Measurements from ENCODE around the gene MMP14.
"Not testable (repeated sequence)": the region's sequence is repeated elsewhere in the genome, so short reads cannot be mapped to it uniquely, and the experiment has no call there.

Gene MMP14

DNA sequence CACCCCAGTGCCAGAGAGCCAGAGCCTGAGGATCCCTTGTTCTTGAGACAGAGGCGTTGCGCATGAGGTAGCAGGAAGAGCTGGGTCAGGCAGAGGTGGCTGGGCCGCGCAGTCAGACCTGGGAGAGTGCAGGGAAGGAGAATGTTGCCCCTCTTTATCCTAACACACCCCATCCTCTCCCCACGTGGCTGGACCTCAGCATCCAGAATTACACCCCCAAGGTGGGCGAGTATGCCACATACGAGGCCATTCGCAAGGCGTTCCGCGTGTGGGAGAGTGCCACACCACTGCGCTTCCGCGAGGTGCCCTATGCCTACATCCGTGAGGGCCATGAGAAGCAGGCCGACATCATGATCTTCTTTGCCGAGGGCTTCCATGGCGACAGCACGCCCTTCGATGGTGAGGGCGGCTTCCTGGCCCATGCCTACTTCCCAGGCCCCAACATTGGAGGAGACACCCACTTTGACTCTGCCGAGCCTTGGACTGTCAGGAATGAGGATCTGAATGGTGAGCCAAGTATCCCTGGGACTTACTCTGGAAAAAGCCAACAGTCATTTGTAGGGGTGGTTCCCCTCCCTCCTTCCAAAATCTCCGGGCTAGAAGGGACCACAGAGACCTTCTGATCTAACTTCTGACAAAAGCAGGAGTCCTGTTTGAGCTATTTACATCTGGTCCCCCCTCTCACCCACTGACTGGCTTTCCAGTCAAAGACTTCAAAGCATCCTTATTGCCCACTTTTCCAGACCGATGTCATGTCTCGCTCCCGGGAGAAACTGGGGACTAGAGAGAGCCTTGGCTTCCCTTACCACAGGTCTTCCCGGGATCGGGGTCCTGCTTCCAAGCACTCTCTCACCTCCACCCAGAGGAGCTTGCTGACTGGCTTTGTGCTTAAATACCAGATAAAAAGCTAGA, 6.1 kb downstream of the MMP14 start:
- no peak for DNase-seq (ENCODE audit: low spot score)

DNA sequence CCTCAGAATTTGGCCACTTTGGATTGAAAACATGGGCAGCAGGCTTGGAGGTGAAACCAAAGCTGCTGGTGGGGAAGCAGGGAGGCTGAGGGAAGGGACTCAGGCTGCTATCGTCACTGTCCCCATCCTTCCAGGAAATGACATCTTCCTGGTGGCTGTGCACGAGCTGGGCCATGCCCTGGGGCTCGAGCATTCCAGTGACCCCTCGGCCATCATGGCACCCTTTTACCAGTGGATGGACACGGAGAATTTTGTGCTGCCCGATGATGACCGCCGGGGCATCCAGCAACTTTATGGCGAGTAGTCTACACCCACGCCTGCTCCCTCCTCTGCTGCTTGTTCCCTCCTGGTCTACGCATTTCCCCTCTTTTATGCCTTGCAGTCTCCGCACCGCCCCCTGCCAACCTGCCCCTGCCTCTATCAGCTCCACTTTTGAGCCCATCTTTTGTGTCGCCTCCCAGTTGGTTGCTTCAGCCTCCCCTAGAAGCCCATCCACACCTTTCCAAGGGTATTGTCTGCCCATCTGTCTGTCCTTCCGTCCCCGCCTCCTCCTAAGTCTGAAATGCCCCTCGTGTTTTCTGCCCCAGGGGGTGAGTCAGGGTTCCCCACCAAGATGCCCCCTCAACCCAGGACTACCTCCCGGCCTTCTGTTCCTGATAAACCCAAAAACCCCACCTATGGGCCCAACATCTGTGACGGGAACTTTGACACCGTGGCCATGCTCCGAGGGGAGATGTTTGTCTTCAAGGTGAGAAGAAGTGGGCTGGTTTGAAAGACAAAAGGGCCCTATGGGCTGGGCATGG, 6.9 kb downstream of the MMP14 start:
- DNase-seq (ENCODE audit: low spot score): no peak

DNA sequence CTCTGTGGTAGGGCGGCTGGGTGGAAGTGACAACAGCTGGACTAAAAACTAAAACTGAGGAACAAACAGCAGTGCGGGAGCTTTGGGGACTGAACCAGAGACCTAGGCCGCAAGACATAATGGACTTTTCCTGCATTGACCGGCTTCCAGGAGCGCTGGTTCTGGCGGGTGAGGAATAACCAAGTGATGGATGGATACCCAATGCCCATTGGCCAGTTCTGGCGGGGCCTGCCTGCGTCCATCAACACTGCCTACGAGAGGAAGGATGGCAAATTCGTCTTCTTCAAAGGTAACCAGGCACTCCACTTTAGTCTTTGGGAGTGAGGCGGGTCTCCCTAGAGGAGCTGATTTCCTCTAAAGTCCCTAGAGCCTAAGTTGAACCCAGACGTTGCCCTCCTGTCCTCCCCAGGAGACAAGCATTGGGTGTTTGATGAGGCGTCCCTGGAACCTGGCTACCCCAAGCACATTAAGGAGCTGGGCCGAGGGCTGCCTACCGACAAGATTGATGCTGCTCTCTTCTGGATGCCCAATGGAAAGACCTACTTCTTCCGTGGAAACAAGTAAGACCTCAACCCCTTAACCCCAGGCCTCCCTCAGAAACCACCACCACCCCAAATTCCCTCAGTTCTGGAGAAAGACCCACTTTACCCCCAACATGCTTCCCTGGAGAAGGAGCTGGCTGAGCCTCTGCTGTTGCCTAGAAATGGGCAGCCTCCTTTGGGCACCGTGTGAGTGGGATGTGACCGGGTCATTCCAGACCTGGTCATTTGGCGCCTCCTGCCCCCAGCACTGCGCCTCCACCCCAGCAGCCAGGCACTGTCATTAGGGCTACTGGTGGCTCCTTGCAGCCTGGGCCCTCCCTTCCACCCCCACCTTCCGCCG, 8.1 kb downstream of the MMP14 start:
- DNase-seq (ENCODE audit: low spot score): no peak

DNA sequence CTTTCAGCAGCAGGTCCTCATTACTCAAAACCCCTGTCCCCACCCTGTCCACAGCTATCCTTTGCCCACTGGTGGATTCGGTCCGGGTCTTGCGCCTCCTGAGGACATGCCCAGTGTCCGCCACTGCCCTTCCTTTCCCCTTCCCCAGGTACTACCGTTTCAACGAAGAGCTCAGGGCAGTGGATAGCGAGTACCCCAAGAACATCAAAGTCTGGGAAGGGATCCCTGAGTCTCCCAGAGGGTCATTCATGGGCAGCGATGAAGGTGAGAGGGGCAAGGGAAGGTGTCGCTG, 8.7 kb downstream of the MMP14 start:
- DNase-seq (ENCODE audit: low spot score): no peak

DNA sequence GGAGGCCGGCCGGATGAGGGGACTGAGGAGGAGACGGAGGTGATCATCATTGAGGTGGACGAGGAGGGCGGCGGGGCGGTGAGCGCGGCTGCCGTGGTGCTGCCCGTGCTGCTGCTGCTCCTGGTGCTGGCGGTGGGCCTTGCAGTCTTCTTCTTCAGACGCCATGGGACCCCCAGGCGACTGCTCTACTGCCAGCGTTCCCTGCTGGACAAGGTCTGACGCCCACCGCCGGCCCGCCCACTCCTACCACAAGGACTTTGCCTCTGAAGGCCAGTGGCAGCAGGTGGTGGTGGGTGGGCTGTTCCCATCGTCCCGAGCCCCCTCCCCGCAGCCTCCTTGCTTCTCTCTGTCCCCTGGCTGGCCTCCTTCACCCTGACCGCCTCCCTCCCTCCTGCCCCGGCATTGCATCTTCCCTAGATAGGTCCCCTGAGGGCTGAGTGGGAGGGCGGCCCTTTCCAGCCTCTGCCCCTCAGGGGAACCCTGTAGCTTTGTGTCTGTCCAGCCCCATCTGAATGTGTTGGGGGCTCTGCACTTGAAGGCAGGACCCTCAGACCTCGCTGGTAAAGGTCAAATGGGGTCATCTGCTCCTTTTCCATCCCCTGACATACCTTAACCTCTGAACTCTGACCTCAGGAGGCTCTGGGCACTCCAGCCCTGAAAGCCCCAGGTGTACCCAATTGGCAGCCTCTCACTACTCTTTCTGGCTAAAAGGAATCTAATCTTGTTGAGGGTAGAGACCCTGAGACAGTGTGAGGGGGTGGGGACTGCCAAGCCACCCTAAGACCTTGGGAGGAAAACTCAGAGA, 9.6 kb downstream of the MMP14 start:
- no peak for DNase-seq (ENCODE audit: low spot score)

DNA sequence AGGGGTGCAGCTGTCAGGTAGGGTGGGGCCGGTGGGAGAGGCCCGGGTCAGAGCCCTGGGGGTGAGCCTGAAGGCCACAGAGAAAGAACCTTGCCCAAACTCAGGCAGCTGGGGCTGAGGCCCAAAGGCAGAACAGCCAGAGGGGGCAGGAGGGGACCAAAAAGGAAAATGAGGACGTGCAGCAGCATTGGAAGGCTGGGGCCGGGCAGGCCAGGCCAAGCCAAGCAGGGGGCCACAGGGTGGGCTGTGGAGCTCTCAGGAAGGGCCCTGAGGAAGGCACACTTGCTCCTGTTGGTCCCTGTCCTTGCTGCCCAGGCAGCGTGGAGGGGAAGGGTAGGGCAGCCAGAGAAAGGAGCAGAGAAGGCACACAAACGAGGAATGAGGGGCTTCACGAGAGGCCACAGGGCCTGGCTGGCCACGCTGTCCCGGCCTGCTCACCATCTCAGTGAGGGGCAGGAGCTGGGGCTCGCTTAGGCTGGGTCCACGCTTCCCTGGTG, 10.5 kb downstream of the MMP14 start:
- DNase-seq (ENCODE audit: low spot score): no peak

DNA sequence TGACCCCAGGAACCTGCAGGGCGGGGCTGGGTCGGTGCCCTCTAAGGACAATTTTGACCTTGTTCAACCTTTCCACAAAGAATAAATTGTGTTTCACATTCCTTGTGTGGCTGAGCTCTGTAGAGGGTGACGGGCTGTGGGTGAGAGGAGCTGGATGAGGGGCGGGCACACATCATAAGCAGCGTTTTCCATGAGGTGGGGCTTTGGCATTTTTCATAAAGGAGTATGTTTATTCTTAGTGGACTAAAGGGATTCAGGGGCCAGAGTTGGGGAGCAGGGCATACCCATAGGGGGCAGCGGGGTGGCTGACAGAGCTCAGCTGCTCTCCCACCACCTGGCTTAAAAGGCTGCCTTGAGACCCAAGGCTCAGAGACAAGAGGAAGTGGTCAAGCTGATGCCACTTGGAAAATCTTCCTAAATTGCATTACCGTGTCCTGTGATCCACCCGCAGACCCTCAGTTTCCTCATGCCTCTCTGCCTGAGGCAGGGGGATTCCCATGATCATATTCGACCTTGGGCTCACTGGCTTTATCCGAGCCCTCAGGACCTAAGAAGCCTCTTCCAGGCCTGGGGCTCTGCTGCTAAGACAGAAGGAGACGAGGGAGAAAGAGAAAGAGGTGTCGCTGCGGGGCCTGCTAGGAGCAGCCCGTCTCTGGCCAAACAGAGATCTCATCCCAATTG, 11.4 kb downstream of the MMP14 start:
- DNase-seq (ENCODE audit: low spot score): no peak

DNA sequence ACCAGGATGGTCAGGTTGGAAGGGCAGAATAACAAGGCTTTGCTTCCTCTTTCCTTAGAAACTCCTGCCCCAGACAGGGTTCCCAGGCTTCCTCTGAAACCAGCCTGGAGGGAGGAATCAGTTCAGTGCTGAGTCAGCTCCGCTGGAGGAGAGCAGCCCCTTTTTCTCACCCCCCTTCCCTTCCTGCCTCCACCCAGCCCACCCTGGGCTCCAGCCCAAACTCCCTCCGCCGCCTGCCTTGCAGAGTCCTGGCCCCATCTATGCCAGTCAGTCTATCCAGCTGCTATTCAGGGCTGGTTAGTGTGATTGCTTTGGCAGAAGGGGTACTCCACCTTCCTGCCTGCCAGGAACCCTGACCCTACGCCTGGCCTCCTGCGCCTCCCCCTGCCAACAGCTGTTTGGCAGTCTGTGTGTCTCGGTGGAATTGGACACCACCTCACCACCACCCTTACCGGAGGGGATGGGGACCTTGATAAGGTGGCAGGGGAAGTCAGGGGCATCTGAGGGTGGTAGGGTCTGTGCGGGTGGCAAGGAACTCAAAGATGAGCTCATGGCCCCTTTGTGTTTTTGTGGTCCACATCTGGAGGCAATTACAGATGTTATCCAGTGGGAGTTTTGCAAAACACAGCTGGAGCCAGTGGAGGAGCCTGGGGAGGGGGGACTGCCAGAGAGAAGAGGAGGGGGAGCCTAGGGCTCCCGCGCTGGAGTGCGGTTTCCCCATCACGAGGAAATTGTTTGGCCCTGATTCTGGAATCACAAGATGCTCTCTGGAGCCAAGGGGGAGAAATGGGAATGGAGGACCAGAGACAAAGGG, 12.2 kb downstream of the MMP14 start:
- DNase-seq (ENCODE audit: low spot score): peak; percentile 95

DNA sequence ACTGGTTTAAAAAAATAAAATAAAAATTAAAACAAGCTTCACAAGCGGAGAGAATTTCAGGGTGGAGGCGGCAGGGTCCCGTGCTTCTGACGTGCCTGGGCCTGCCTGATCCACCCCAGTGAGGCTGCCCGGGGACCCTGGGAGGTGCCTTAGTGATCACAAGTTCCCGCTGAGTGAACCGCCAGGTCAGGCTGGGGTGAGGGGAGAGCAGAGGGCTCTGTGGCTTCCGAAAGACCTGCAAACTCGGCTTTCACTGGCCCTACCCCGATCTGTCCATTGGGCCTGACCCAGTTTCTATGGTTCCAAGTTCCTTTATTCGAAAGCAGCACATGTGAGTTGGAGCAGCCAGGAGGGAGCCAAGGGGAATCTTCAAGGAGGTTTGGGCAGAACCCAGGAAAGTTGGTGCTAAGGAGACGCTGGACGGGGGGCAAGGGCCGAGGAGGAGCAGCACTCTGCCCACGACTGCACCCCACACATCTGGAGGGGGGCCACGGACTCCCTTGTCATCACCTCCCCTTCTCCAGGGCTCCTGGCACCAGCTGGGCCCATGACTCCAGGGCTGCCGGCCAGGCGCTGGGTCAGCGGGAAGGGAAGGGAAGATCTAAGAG, 12.9 kb downstream of the MMP14 start:
- peak; percentile 86 for DNase-seq (ENCODE audit: low spot score)

DNA sequence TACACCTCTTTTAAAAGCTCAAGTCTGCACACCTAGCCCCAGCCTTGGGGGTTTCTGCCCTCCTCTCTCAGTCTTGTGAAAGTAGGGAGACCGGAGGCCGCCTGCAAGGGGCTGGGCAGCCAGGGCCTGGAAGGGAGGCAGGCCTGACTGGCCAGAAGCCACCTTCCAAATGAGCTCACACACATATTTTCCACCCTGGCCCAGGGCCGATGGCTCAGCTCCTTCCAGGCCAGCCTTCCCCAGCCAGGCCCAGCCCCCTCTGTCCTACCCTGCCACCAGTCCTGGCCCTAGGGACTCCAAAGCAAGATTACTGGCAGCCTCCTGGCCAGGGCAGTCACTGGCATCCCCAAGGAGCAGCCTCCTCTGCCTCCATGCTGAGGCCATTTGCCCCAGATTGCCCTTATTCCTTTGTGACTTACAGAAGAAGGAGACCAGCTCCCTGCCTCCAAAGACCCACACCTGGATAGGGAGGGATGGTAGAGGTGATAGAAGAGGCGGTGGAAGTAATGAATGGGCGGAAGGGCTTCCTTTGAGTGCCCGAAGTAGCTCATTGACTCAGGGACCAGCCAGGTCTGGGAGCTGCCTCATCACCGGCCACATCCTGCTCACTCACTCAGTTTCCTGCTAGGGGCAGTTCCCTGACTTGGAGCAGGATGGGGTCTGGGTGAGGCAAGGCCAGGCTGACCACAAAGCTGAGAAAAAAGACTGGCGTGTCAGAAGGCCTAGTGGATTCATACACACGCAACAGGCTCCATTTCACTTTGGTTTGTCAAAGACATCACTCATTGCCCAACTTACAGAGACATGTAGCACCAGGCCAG, 14.8 kb downstream of the MMP14 start:
- peak; percentile 91 for DNase-seq (ENCODE audit: low spot score)

DNA sequence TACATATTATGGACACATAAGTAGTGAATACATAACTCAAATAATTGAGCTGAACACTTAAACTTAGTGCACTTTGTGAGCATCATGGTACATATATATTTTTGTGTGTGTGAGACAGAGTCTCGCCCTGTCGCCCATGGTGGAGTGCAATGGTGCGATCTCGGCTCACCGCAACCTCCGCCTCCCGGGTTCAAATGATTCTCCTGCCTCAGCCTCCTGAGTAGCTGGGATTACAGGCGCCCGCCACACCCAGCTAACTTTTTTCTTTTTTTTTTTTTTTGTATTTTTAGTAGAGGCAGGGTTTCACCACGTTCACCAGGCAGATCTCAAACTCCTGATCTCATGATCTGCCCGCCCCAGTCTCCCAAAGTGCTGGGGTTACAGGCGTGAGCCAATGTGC, 15.8 kb downstream of the MMP14 start:
- not testable (repeated sequence) for DNase-seq (ENCODE audit: low spot score)

DNA sequence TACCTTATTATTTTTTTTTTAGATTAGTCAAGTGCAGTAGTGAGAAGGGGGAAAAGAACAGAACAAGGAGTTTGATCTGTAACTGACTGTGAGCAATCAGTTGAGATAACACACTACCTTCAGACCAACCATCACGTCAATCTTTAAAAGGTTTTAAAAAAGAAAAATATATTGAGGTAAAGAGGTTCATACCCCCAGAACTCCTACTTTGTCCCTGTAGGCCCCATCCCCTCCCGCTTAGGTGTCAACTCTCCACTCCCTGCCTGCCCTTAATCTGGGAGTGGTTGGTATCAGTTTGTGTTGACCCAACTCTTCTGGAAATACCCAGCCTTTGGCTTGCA, 16.2 kb downstream of the MMP14 start:
- no peak for DNase-seq (ENCODE audit: low spot score)

DNA sequence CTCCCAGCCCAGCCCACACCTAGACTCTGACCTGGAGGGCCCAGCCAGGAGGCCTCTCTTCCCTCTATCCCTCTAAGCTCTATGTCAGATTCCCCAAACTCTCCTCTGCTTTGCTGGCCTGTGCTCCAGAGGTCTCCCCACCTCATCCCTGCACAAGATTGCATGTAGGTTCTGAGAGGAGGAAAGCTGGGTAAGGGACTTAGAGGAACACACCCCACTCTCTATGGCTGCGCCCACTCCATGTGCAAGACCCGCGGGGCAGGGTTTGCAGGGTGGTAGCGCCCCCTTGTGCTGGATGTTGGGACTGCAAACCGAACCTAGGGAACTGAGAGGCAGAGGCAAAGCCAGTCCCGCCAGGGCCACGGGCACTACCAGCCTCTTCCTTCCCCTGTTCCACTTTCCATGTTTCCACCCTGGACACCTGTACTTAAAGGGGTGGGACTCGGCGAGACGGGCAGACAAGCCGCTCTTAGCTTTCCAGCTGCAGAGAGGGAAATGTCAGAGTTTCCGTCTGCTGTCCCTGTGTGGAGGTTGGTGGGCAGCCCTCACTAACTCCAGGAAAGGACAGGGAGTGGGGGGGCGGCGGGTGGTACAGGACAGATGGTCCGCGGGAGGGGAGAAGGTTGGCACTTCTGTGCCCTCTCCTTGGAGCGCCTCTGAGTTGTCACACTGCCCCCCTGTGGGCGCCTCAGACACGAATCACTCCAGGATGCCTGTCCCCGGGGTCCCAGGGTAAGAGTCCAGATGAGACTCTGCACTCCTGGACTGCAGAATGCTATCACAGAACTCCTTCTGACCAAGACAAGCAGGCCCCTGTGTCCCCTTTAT, 16.8 kb downstream of the MMP14 start:
- DNase-seq (ENCODE audit: low spot score): peak; percentile 96

DNA sequence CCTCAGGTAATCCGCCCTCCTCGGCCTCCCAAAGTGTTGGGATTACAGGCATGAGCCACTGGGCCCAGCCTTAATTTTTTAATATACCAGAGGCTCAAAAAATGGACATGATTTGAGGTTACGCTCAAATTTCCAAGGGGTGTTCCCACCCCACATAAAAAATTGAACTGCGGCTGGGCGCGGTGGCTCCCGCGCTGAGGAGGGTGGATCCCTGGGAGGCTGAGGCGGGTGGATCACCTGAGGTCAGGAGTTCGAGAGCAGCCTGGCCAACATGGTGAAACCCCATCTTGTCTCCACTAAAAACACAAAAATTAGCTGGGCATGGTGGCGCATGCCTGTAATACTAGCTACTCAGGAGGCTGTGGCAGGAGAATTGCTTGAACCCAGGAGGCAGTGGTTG, 17.9 kb downstream of the MMP14 start:
- not testable (repeated sequence) for DNase-seq (ENCODE audit: low spot score)

DNA sequence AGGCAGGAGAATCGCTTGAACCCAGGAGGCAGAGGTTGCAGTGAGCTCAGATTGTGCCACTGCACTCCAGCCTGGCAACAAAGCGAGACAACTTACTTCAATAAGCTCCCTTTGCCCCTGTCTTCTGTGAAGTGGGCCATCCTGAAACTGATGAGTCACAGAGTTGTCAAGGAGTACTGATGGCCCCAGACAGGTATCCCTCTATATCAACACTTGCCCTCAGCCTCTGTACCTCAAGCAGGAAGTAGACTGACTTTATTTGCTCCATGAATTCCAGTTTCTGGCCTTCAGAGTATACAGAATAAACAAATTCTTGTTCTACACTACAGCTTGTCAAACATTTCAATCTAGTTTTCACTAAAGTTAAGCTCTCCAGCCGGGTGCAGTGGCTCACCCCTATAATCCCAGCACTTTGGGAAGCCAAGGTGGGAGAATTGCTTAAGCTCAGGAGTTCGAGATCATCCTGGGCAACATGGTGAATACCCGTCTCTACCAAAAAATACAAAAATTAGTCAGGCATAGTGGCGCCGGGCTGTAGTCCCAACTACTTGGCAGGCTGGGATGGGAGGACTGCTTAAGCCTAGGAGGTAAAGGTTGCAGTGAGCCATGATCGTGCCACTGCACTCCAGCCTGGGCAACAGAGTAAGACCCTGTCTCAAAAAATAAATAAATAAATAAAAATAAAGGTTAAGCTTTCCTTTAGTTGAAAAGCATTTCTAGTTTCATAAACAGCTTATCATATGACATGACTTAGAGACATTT, 18.8 kb downstream of the MMP14 start:
- DNase-seq (ENCODE audit: low spot score): no peak

DNA sequence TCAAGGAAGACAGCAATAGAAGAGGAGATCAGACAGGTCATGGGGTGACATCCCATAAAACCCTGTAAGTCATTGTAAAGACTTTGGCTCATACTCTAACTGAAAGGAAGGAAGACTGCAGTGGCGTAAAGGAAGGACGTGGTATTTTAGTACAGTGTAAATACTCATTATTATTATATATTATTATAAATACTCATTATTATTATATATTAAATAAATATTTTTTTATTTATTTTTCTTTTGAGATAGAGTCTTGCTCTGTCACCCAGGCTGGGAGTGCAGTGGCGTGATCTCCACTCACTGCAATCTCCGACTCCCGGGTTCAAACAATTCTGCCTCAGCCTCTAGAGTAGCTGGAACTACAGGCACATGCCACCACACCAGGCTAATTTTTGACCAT, 20.0 kb downstream of the MMP14 start:
- DNase-seq (ENCODE audit: low spot score): no peak

DNA sequence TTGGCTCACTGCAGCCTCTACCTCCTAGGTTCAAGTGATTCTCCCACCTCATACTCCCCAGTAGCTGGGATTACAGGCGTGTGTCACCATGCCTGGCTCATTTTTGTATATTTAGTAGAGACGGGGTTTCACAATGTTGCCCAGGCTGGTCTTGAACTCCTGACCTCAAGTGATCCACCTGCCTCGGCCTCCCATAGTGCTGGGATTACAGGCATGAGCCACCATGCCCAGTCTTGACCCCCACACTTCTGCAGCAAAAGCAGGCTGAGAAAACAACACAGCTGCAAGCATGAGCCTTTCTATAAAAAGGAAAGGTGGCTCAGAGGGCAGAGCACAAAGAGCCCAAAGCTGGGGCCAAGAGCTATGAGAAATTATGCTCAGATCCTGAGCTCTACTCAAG, 24.0 kb downstream of the MMP14 start:
- DNase-seq (ENCODE audit: low spot score): not testable (repeated sequence)
